GM23248 (cell line): Measurements from ENCODE around the gene TNS3. TPM values are rescaled to one million over a fixed set of nuclear protein-coding genes. Genes with fewer than 3 reads are reported as not detected.

Source experiments
- DNase-seq: peaks from one replicate; pipeline ENCODE4 v3.0.0-alpha.2; 2015
- H2AFZ ChIP-seq: fragments of 200-600 bp; sonication (generic); 2 replicates; pipeline ENCODE4 v1.6.1; 2016; ENCODE audit warnings: antibody characterized with exemption
- H3F3A ChIP-seq: fragments of 200-600 bp; sonication (generic); 2 replicates; pipeline ENCODE4 v1.6.1; 2016; ENCODE audit warnings: mild to moderate bottlenecking, antibody characterized with exemption, mixed run types; ENCODE audit not compliant: insufficient read depth
- H3K27ac ChIP-seq: fragments of 200-600 bp; sonication (generic); 2 replicates; pipeline ENCODE4 v1.5.1; 2016; ENCODE audit warnings: mild to moderate bottlenecking
- H3K27me3 ChIP-seq: fragments of 200-600 bp; sonication (generic); replicated peaks from 2 replicates; pipeline ENCODE4 v1.6.1; 2016; ENCODE audit warnings: mild to moderate bottlenecking; ENCODE audit not compliant: insufficient read depth
- H3K36me3 ChIP-seq: fragments of 200-600 bp; sonication (generic); 2 replicates; pipeline ENCODE4 v1.6.1; 2016; ENCODE audit warnings: low read depth, mild to moderate bottlenecking
- H3K4me1 ChIP-seq: fragments of 200-600 bp; sonication (generic); 2 replicates; pipeline ENCODE4 v1.6.1; 2016; ENCODE audit warnings: mild to moderate bottlenecking; ENCODE audit not compliant: insufficient read depth
- H3K4me2 ChIP-seq: fragments of 200-600 bp; sonication (generic); one replicate; pipeline ENCODE4 v1.6.1; 2016; ENCODE audit warnings: mild to moderate bottlenecking; ENCODE audit not compliant: unreplicated experiment
- H3K4me3 ChIP-seq: fragments of 200-600 bp; sonication (generic); 2 replicates; pipeline ENCODE4 v1.5.1; 2016; ENCODE audit warnings: mild to moderate bottlenecking
- H3K79me2 ChIP-seq: fragments of 200-600 bp; sonication (generic); 2 replicates; pipeline ENCODE4 v1.6.1; 2016; ENCODE audit warnings: mild to moderate bottlenecking; ENCODE audit not compliant: insufficient read depth
- H3K9ac ChIP-seq: fragments of 200-600 bp; sonication (generic); 2 replicates; pipeline ENCODE4 v1.6.1; 2016; ENCODE audit warnings: mild to moderate bottlenecking
- H3K9me2 ChIP-seq: fragments of 200-600 bp; sonication (generic); 2 replicates; pipeline ENCODE4 v1.6.1; 2016; ENCODE audit warnings: mixed run types, mild to moderate bottlenecking, moderate library complexity; ENCODE audit not compliant: insufficient read depth
- H3K9me3 ChIP-seq: fragments of 200-600 bp; sonication (generic); one replicate; pipeline ENCODE4 v1.6.1; 2017; ENCODE audit warnings: low read depth
- H4K20me1 ChIP-seq: fragments of 200-600 bp; sonication (generic); 2 replicates; pipeline ENCODE4 v1.6.0; 2016; ENCODE audit not compliant: insufficient read depth
- EZH2 ChIP-seq: fragments of 200-600 bp; sonication (generic); IDR thresholded peaks from 2 replicates; pipeline ENCODE4 v1.6.1; 2018; ENCODE audit warnings: antibody characterized with exemption, mild to moderate bottlenecking; ENCODE audit not compliant: insufficient read depth, poor library complexity, severe bottlenecking
- EZH2phosphoT487 ChIP-seq: fragments of 200-600 bp; sonication (generic); IDR thresholded peaks from 2 replicates; pipeline ENCODE4 v1.6.1; 2018; ENCODE audit warnings: antibody characterized with exemption, moderate library complexity, mild to moderate bottlenecking, low read depth; ENCODE audit not compliant: insufficient read depth
- WGBS, 2 experiments: methylation state at CpG; one replicate each; pipeline ENCODE4 v1.1.6; 2015 to 2017; ENCODE audit warnings: low lambda C conversion rate in 2 of 2, low coverage in 1 of 2; ENCODE audit errors: missing lambda C conversion rate in 2 of 2; 5-methylcytosine and 5-hydroxymethylcytosine counted together
- in situ Hi-C: fragments of 300-500 bp; cut with MboI; formaldehyde crosslinking; loops from 2 replicates; pipeline ENCODE4 v1.15.0; 2020
- polyA plus RNA-seq: library from polyadenylated mRNA; unstranded; fragments of >200 nt; fragmentation: Nextera tagmentation; extraction: Ambion mirVana; gene quantifications from 2 replicates; pipeline ENCODE4 v1.2.1, GENCODE V29; 2016
- total RNA-seq: library from RNA; depleted of rRNA; stranded (reverse); fragments of >200 nt; shearing (Covaris generic); gene quantifications from 2 replicates; pipeline ENCODE4 v1.2.3, GENCODE V29; 2014

Gene TNS3
- total and polyA plus RNA-seq, 2 experiments from 2014 or later, result 18.6 to 47.0 TPM

DNA sequence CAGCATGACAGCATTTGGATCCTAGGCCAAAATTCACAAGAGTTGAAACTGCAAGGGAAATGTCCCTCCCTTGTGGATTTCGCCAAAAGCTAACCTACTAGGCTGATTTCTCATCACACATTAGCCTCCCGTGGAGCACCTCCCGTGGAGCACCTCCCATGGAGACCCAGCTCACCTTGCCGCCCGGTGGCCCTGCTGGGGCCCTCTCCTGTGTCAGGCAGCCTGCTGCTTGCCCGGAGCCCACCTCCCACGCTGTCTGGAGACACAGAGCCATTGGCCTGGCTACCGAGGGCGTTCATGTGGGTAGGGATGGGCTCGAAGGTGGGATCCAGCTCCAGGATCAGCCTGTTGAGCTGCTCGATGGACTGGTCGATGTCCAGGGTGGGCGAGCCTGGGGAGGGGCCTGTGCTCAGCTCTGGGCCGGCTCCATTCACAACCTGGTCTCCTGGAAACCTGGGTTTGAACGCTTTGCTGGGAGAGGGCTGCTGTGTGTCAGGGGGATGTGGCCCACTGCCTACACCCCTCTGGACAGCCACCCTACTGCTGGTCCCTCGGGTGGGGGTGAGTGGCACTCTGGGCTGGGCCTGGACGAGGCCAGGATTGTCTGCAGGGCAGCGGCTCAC lies 213.6 kb downstream of the TNS3 start:
- WGBS, 2 experiments, result 85 to 87% methylated on average over 15 to 18 of the region's 18 CpGs
- Histone ChIP-seq H3K9me3 (no peaks in the 10 kb centered on the region), H4K20me1 (no peaks in the 10 kb centered on the region; the same call in 1 of the 2 replicates), H2AFZ (no peak overlapping the region), H3K27ac (no peak overlapping the region), H3K36me3 (no peaks in the 10 kb centered on the region), H3F3A (no peaks in the 10 kb centered on the region), H3K9me2 (no peaks in the 10 kb centered on the region), H3K27me3 (no peaks in the 10 kb centered on the region), H3K4me1 (no peaks in the 10 kb centered on the region), H3K9ac (no peak overlapping the region), H3K4me3 (no peak overlapping the region), H3K79me2 (no peaks in the 10 kb centered on the region; the same call in 1 of the 2 replicates), H3K4me2 (no peak overlapping the region)
- TF ChIP-seq EZH2phosphoT487 (no peak), EZH2 (no peak)
- no peak for DNase-seq
- in situ Hi-C loops, result no loop called here

DNA sequence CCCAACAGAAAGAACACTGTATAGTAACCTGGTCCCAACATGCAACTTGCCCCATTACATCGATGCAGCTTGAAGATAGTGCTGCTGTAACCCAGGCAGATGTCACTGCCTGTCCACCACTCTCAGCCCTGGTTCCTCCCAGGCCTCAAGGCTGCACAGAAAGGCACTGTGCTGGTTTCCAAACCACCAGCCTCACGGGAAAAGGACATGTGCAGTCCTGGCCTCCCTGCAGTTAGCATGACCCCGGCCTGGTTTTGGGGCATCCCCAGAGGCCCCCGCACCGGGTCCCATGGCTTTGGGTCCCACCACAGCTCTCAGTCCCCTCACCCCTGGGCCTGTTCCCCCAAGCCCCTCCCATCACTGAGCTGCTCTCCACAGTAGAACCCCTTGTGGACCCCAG lies 214.5 kb downstream of the TNS3 start:
- Histone ChIP-seq H3K4me2 (no peak overlapping the region), H3K4me3 (no peak overlapping the region), H4K20me1 (no peaks in the 10 kb centered on the region; the same call in 1 of the 2 replicates), H3K27ac (no peak overlapping the region), H3K27me3 (no peaks in the 10 kb centered on the region), H3K4me1 (no peaks in the 10 kb centered on the region), H3K9me2 (peaks cover 4% of the 10 kb centered on the region; the same call in 1 of the 2 replicates), H3K36me3 (no peaks in the 10 kb centered on the region), H3K79me2 (no peaks in the 10 kb centered on the region; the same call in 1 of the 2 replicates), H3F3A (0 out of 2 replicates have a peak, but pooled peaks cover 3% of the 10 kb centered on the region), H3K9me3 (no peaks in the 10 kb centered on the region), H2AFZ (no peak overlapping the region), H3K9ac (no peak overlapping the region)
- no peak for DNase-seq
- in situ Hi-C loops, result no loop called here
- TF ChIP-seq EZH2phosphoT487 (no peak), EZH2 (no peak)
- 83 to 88% methylated on average over 5 of the region's 5 CpGs for WGBS, 2 experiments

DNA sequence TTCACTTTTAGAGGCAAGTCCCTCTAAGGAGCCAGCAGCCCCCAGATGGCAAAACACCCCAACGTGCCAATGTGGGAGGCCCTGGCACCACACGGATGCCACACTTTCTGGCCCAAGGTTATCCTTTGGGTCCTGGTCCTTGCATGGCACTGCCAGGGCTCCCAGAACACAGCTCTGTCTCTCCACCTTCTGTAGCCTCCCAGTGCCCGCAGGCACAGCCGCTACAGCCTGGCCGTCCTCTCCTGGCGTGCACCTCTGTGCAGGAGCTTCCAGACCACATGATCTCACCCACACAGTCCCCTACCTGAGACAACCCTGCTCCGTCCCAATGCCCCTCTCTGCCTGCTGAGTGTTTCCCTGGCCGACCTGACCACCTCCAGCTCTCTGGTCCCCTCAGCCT lies 215.0 kb downstream of the TNS3 start:
- H3K79me2 ChIP-seq, result no peaks in the 10 kb centered on the region; the same call in 1 of the 2 replicates
- no peak overlapping the region for H3K27ac ChIP-seq
- H3K9ac ChIP-seq, result no peak overlapping the region
- H3K9me3 ChIP-seq, result no peaks in the 10 kb centered on the region
- WGBS, 2 experiments, result 92 to 94% methylated on average over 8 of the region's 8 CpGs
- in situ Hi-C loops, result no loop called here
- H3K27me3 ChIP-seq, result no peaks in the 10 kb centered on the region
- H3K4me3 ChIP-seq, result no peak overlapping the region
- no peak for TF ChIP-seq EZH2
- peaks cover 2% of the 10 kb centered on the region; the same call in 1 of the 2 replicates for H3K4me1 ChIP-seq
- H4K20me1 ChIP-seq, result no peaks in the 10 kb centered on the region; the same call in 1 of the 2 replicates
- H3K36me3 ChIP-seq, result no peaks in the 10 kb centered on the region
- H3K4me2 ChIP-seq, result no peak overlapping the region
- no peak for DNase-seq
- H3K9me2 ChIP-seq, result peaks cover 4% of the 10 kb centered on the region; the same call in 1 of the 2 replicates
- no peak overlapping the region for H2AFZ ChIP-seq
- 0 out of 2 replicates have a peak, but pooled peaks cover 4% of the 10 kb centered on the region for H3F3A ChIP-seq

DNA sequence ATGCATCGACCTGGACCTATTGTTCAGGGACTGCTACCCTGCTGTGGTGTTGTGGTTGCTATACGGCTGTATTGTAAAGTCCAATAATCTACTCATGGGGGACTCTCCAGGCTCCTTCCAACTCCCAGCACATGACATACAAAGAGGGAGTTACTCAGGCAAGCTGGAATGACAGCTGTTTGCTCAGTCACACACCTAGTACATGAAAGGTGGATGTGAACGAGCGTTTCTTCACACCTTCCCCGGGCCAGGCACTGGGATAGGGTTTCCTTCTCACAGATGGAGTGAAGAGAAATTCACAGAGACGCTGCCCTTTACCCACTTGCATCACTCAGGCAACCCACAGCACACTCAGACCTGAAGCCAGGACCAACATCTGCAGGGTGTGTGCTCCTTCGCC lies 215.7 kb downstream of the TNS3 start:
- no peak overlapping the region for H3K27ac ChIP-seq
- peaks cover 4% of the 10 kb centered on the region; the same call in 1 of the 2 replicates for H3K9me2 ChIP-seq
- WGBS, 2 experiments, result 80 to 81% methylated on average over 7 of the region's 7 CpGs
- H2AFZ ChIP-seq, result no peak overlapping the region
- TF ChIP-seq EZH2phosphoT487 (no peak), EZH2 (no peak)
- no peak overlapping the region for H3K9ac ChIP-seq
- H3K36me3 ChIP-seq, result no peaks in the 10 kb centered on the region
- no peak for DNase-seq
- in situ Hi-C loops, result no loop called here
- no peaks in the 10 kb centered on the region for H3K9me3 ChIP-seq
- H3K4me2 ChIP-seq, result no peak overlapping the region
- no peak overlapping the region for H3K4me3 ChIP-seq
- peaks cover 9% of the 10 kb centered on the region for H3K4me1 ChIP-seq
- peaks cover 2% of the 10 kb centered on the region for H4K20me1 ChIP-seq
- no peaks in the 10 kb centered on the region; the same call in 1 of the 2 replicates for H3K79me2 ChIP-seq
- H3K27me3 ChIP-seq, result no peaks in the 10 kb centered on the region
- 0 out of 2 replicates have a peak, but pooled peaks cover 7% of the 10 kb centered on the region for H3F3A ChIP-seq
